SKM-1 (cell line): ENCODE results near the gene PRKN.

ENCODE experiments used
- DNase-seq: peaks from one replicate; lab custom pipeline; 2025; ENCODE audit not compliant: unreplicated experiment; lab: John Stamatoyannopoulos, UW

The PRKN gene

DNA sequence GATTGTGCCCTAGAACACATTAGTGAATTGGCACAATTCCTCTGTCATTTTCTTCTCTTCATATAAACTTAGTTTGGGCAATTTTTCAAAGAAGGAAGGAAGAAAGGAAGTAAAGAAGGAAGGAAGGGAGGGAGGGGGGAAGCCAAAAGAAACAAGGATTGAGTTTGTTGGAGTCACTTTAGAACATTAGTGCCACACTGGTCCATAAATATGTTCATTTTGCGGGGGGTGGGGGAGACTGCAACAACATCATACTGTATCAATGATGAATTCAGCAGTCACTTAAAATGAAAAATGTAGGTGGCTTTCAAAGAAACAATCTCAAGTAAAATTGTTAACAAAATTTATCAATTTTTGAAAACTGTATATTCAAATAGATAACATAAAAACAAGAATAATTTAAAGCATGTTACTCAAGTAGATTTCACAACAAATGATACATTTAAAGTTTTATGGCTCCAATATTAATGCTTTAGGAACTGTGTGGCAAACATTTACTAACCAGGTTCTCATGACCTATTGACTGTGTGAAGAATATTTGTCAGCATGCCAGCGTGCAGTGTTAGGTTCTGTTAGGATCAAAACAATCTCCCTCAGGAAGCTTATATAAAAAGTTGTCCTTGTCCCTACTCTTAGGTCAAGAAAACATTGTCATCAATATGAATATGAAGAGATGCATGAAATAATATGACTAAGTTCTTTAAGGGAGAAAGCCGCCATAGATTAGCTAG is 1245.6 kb downstream of the PRKN start:
- DNase-seq, result no peak

DNA sequence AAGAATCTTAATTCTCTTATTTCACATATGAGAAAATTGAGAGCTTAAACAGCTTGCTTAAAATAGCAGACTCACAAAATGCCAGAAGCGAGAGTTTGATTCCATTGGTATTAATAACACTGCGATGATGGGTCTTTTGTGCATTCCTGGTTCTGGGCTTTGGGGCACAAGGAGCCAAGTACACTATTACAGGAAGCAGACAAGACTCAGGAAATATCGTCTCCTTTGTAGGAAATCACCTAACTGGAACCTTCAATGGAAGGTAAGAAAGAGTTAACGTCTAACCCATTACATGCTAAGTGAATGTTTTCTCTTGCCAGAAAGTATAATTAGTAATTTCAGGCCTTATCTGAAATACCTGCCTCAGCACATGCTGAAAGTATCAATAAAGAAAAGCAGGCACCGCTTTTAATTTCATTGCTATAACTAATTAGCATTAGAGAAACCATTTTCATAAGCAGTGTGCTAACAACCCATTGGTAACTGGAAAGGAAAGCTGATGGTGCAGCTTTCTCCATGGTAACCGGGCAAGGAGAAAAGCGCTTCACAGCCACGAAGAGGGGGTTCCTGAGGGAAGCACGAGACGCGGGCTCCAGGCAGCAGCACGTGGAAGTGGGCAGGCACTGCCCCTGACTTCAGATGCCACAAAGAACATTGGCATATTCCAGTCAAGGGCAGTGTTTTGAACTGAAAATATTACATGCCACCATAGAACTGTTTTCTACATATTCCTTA is 1247.0 kb downstream of the PRKN start:
- no peak for DNase-seq

DNA sequence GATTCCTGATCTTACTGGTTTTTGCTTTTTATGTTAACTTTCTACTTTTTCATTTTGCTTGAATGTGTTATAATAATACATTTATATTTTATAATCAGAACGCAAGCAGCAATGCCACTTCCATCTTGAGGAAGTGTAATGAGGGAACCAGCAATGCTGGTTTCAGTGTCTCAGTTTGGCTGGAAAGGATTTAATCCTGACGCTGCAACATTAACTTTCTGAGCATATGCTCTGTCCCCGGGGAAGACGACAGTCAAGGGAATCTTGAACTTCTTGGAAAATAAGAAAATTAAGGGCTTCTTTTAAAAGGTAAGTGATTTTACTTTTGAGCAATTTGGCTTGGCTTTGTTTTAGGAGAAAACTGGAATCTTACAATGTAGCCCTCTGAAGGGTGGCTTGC is 1248.2 kb downstream of the PRKN start:
- no peak for DNase-seq

DNA sequence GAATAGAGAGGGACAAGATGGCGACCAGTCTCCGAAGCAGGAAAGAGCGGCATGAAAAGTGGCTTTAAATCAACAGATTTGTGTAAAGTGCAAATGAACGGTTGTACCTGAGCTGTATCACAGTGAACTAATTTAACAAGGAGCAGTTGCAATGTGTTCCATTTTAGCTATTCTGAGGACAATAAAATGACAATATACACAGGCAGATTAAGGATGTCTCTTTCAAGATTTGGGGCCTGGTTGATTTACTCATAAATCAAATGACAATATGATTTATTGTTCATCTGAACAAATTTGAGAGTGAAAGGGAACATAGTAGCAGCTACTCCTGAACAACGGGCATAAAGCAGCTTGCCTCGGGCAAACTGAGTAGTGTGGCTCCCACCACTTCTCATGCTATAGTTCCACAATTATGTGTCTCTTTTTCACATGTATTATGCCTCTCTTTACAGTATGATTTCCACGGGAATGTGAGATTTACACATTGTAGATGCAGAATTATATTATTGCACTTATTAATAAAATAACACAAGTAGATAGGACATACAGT is 1249.6 kb downstream of the PRKN start:
- DNase-seq, result no peak

DNA sequence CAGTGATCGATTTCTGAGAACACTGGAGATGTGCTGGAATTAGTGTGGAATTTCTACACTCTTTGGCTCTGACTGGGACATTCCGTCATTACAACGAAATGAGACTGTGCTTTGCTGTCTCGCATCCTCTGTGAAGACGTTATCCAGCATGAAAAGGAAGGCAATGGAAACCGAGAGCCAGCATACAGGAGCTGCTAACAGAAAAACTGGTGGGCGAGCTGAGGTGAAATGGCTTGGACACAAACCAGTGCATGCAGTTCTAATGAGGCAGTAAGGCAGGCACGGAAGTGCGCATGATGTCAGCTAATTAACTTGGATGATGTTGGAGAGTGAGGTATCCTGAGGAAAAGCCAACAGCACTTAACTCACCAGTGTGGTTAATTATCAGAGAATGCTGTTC is 1250.9 kb downstream of the PRKN start:
- no peak for DNase-seq

DNA sequence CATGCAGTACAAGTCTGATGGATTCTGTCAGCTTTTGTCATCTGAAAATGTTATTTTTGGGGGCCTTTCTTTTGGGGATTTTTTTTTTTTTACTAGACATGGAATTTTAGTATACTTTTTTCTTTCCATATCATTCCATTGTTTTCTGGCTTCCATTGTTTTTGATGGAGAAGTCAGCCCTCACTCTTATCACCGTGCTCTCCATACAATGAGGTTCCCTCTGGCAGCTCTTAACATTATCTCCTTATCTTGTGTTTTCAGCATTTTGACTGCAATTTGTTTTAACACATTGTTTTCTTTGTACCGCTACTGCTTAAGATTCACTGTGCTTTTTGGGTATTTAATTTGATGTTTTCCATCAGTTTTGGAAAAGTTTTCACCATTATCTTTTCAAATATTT is 1262.2 kb downstream of the PRKN start:
- no peak for DNase-seq

DNA sequence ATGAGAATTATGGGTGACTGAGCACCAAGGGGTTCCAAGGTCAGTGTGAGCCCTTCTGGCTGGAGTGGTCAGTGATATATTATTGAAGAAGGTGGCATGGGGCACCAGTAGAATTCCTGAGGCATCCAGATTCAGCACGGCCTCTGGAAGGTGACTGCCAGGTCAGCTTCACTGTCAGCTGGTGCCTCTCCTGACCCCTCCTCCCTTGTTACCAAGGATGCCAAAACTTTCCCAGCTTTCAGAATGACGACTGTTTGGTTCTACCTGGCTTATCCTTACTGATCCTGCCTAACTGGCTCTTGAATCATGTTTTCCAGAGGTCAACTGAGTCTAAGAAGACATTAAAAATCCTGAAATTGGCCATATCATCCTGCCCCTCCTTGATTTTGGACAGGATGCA is 1264.5 kb downstream of the PRKN start:
- DNase-seq, result no peak

DNA sequence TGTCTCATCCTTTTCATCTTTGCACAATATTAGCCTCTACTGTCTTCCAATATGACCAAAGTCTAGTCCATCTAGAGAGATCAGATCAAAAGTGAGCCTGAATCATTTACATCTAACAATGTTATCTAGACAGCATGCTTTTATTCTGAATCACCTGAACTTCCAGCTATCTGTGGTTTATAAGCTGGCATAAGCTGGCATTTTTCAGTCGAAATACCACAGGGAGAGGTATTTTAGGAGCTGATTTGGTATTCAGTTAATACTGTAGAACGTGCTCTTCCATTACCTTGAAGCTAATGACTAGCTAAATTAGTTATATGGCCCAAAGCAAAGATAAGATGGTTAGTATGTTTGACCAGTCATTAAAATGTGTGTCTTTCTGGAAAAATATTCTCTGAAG is 1265.4 kb downstream of the PRKN start:
- DNase-seq, result no peak

DNA sequence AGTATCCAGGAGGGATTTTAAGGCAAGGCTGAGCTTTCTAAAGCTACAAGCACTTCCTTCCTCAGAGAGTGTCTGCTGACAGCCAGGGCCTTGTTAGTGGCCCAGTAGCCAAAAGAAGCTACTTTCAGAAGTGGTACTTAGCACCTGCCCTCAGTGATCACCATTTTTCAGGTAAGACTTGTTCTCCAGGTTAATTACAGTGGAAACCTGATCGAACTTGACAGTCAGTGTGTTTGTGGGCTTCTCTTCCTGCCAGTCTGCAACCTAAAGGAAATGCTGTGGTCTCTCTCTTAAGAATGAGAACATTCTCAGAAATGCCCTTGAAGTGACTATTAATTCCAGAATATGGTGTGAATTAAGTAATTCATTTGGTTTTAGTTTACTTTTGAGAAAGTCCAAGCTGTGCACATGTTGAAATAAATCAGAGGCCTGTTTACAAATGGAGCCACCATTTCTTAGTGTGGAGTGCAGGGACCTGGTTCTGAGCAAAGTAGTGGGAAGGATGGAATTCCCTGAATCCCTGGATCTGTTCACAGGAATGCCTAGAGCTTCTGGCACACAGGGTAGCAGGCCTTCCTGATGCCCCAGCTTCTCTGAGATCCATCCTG is 1268.5 kb downstream of the PRKN start:
- DNase-seq, result no peak

DNA sequence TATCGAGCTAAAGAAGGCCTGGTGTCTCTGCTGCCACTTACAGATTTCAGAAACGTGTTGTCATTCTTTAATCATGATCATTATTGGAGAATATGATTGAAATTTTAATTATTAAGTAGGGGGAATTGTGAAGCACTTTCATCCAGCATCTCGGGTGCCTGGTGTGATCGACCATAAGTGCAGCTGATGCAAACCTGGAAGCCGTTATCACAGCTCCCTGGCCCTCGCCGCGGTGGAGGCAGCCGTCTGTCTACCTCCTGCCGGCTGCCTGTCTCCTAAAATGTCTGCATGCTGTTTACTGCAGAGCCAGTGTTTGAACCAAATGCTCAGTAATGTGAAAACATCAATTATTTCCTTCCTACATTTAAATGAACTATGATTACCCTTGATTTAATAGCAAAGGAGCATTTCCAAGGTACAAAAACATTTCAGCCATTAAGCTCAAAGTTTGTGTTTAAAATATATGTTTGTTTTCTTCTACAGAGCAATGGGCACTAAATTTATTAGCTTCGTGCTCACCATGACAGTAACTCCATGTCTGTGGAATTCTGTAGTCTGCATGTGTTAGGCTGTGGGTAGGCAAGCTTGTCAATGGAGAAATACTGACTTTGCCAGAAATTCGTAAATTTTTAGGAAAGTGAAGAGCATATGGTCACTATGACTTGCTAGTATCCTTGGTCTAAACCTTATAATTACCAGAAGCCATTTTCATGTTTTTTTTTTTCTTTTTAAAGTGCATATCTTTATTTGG is 1269.2 kb downstream of the PRKN start:
- DNase-seq, result no peak

DNA sequence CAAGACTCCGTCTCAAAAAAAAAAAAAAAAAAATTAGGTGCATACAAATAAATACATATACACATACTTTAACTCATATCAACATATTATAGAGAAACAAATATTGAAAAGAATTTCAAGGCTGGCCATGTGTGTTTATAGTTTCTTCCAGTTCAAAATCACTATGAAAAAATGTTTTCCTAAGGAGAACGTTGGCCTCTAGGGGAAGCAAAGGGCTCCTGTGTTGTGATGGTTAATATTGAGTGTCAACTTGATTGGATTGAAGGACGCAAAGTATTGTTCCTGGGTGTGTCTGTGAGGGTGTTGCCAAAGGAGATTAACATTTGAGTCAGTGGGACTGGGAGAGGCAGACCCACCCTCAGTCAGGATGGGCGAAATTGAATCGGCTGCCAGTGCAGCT is 1271.7 kb downstream of the PRKN start:
- DNase-seq, result no peak

DNA sequence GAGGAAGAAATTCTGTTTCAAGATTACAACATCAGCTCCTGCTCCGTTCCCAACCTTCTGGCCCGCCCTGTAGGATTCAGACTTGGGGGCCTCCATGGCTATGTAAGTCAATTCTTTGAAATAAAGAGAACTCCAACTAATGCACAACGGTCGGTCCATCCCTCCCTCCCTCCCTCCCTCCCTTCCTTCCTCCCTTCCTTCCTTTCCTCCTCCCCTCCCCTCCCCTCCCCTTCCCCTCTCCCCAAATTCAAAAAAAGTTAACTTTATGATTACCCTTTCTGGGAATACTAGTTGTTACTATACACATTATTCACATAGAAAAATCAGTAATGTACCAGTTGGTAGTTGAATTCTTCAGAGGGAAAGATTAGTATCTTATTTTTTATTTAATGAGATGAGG is 1274.0 kb downstream of the PRKN start:
- DNase-seq, result no peak

DNA sequence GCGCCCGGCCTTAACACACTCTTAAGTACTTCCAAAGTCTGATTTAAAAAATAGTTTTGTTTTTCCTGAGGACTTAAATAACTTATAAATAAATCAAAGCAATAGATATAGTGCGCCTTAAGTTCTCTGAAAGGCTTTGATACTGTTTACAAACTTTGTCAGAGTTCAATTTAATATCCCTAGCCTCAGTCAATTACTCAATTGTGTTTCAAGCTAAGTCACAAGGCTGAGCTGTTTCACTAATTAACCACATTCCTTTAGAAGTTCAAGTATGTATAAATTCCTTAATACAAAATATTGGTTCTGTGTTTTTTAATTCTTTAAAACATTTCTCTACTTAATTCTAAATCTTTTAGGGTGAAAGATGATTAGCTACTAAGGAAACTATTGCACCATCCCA is 1275.3 kb downstream of the PRKN start:
- DNase-seq, result no peak

DNA sequence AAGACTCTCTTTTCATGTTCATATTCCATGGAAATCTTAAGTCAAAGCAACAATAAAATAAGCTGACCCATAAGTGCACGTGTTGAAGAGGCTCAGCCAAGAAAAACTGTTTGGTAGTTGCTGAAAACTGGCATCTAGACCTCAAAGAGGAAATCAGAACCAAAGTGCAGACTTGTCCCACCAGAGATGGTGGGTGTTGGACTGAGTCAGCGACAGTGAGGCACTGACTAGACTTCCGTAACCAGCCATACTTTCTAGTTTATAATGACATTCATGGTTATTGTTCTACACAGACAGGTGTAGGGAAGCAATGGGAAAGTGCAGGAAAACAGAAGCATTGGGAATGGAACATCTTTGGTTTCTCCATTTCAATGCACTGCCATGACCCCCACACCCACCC is 1278.0 kb downstream of the PRKN start:
- DNase-seq, result no peak

DNA sequence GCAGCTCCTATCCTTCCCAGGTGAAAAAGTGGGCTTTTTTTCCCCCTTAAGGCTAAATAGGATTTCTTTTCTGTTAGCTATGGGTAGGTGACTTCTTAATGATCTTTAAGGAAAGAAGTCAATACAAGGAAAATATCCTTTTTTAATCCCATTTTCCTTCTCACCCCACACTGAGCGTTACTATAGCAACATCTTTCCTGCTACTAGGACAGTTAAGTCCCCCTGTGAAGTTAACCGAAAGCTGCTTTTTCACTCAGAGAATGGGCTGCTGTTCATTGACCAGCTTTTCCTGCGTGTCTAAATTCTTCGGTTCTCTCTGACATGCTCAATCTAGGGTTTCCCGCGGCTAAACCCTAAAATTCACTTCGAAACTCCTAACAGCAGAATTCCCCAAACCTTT is 1280.6 kb downstream of the PRKN start:
- DNase-seq, result no peak

DNA sequence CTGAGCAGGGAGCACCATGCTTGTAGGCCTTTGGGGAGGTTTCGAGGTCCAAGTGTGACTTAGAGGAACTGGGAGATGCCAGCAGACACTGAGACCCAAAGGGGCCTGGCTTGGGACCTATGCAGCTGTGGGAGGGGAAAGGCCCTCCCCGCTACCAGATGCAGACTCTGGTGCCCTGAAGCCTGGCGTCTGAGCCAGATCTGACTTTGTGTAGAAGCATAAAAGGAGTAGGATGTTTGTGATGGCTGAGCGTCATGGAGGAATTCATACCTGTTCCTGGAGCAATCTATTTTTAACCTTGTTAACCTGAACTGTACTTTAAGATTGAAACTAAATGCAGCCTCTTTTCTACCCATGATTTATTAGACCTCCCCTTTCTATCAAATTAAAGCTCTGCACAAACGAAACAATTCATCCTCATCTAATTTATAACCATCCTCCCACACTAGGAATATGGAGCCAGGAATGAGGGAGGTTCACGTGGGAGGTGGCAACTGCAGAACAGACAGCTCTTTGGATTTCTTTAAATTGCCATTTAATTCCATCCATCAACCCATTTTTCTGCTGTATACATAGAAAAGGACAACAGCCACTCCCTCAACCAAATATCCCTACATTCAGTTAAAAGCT is 1281.2 kb downstream of the PRKN start:
- DNase-seq, result no peak

DNA sequence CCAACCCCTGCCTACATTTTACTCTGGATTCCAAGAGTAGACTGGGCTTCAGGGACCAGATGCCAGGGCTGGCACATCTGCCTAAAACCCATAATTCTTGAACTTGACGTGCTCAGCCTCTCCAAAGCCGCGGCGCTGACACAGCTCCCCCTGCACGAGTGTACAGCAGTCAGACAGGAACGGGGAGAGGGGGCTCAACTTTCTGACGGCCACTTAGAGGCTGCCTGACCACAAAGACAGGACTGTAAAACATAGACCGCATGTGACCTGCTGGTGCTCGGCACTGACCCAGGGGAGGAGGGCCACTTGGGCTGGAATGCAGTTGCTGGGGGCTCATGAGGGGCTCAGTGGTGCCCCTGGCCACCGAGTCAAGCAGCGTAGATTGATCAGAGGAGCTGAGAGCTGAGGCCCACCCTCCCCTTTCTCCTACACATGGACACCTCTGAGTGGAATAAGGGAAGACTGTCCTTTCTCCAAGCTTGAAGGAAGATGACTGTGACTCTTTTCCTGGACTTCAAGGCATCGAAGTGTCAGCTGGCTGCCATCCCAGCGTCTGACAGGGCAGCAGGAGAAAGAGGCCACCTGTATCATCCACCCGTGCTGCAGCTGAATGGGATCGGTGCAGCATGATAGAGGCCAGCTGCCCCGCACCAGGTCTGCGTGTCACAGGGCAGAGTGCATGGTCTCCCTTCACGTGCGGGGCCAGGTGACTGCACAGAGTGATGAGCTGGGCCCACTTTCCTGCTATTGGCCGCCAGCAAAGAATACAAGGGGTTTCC is 1282.4 kb downstream of the PRKN start:
- no peak for DNase-seq

DNA sequence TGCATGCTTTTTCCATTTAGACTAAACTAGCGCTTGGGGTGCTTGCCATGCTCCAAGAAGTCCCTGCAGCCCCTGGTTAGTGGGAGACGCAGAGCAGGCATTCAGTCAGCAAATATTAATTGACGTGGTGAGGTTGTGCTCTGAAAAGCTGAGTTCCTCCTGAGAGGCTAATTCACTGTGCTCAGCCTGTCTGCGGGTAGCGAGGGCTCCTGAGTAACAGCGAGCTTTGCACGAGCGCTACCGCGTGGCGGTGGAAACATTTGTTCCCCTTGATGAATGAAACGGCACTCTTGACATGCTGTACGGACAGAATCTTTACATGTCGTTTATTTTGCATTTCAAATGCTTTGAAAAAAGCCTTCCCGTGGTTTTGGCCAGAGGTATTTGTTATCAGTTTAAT is 1283.1 kb downstream of the PRKN start:
- no peak for DNase-seq

DNA sequence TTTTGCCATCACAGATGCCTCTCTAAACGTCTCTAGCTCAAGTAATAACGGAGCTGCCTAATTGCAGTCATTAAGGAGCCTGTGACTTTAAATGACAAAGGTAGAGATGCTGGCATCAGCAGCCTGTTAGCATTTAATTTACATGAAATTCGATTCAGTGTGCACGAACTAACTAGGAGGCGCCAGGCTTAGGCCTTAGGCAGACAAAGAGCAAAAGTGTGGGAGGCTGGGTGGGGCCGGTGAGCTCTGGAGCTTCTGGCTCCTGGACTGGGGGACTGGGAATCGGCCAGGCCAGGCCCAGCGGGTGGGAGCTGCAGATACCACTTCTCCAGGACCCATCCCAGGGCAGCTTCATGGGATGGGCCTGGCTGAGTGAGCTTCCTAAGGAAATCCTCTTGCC is 1283.7 kb downstream of the PRKN start:
- no peak for DNase-seq

DNA sequence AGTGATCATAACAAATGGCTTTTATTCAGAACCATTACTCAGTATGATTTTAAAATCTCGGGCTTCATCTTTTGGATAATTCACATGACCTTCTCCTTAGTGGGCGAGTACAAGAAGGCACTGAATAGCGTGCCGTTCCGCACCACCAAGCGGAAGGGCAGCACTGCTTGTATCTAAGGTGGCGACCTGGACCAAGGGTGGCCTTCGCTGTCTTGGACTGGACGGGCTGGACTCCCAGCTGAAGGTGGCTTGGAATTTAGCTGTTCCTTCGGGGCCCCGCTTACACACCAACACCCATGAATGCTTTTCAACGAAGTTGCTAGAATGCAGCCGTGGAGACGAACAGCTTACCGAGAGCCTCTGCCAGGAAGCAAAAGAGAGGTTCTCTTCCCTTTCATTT is 1285.1 kb downstream of the PRKN start:
- no peak for DNase-seq
